T-helper 17 cell (primary cell): ENCODE results near the gene TNFRSF12A. TPM values are rescaled to one million over a fixed set of nuclear protein-coding genes. Genes with fewer than 3 reads are reported as not detected.

ENCODE experiments used
- ATAC-seq: fragments of 150-1000 bp; cut with Tn5 transposase; 2 replicates; pipeline ENCODE4 v1.10.0; 2021; ENCODE audit warnings: mild to moderate bottlenecking, moderate library complexity
- DNase-seq, 3 donors: peaks; one replicate each; pipeline versions ENCODE4 v3.0.0 to v3.0.0-alpha.2; 2020 to 2021
- H3K9me3 ChIP-seq: one replicate; pipeline ENCODE4 v1.7.0; 2013; ENCODE audit warnings: low read length, mild to moderate bottlenecking; ENCODE audit not compliant: control insufficient read depth, poor library complexity, severe bottlenecking
- H3K27ac Mint-ChIP-seq: one replicate; pipeline ENCODE4 v1.8.0; 2022; ENCODE audit warnings: mild to moderate bottlenecking, moderate library complexity, mixed read lengths
- H3K27me3 Mint-ChIP-seq: one replicate; pipeline ENCODE4 v1.8.0; 2022; ENCODE audit warnings: mixed read lengths
- H3K36me3 Mint-ChIP-seq: one replicate; pipeline ENCODE4 v1.8.0; 2022; ENCODE audit warnings: low read depth, mixed read lengths
- H3K4me1 Mint-ChIP-seq: one replicate; pipeline ENCODE4 v1.8.0; 2022; ENCODE audit warnings: mild to moderate bottlenecking, mixed read lengths
- H3K4me3 Mint-ChIP-seq: one replicate; pipeline ENCODE4 v1.8.0; 2022; ENCODE audit warnings: mild to moderate bottlenecking, moderate library complexity, mixed read lengths
- total RNA-seq, 4 donors: library from RNA in 2 of 4; stranded (reverse) in 2 of 4; gene quantifications; one replicate each; pipeline ENCODE4 v1.2.3 and lab custom pipeline; 2022 to 2026

The TNFRSF12A gene
- total RNA-seq, 2 donors from 2014 or later, result 0.92 to 1.3 TPM

DNA sequence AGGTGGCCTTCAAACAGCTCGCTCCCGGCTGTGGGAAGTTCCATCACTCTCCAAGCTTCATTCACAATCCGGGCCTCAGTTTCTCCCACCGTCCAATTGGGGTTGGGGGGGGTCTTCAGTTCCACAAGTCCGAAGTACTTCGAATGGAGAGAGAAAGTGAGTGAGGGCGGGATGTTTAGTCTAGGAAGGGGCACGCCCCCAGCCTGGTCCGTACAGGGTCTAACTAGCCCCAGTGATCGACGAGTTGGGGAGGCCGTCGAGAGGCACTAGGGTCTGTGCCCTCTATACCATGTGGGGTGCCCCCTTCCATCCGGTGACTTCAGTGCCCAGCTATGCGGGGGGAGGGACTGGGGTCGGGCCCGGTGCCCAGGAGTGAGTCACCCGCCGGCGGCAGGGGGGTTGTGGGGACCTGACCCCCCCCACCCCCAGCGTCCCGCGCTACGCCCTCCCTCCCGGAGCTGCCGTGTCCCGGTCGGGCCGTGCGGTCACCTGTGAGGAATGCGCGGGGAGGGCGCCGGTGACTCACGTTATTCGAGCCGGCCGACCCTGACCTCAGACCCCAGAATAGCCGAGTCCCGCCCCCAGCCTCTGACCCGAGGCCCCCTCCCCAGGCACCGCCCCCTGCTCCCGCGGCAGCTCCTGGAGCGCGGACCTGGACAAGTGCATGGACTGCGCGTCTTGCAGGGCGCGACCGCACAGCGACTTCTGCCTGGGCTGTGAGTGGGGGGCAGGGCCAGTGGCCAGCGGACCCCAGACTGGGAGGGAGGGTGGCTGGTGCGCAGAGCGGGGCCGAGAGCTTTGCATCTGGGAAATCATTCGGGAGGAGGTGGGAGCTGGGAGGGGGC lies 658 bp downstream of the TNFRSF12A start:
- ATAC-seq, result no peak
- peak overlapping the region; percentile 86 for H3K27ac Mint-ChIP-seq

DNA sequence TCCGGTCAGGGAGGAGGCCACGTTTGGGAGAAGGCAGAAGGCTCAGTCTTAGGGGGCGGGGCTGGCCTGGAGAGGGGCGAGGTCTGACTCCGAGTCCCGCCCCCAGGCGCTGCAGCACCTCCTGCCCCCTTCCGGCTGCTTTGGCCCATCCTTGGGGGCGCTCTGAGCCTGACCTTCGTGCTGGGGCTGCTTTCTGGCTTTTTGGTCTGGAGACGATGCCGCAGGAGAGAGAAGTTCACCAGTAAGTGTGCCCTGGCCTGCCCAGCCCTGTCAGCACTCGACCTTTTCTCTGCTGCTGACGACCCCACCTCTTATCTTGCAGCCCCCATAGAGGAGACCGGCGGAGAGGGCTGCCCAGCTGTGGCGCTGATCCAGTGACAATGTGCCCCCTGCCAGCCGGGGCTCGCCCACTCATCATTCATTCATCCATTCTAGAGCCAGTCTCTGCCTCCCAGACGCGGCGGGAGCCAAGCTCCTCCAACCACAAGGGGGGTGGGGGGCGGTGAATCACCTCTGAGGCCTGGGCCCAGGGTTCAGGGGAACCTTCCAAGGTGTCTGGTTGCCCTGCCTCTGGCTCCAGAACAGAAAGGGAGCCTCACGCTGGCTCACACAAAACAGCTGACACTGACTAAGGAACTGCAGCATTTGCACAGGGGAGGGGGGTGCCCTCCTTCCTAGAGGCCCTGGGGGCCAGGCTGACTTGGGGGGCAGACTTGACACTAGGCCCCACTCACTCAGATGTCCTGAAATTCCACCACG lies 1.5 kb downstream of the TNFRSF12A start:
- Mint-ChIP-seq H3K36me3 (no peaks in the 10 kb centered on the region), H3K27ac (peak overlapping the region; percentile 86), H3K4me3 (peak overlapping the region; percentile 91), H3K27me3 (no peaks in the 10 kb centered on the region), H3K4me1 (peaks cover 34% of the 10 kb centered on the region)
- no peaks in the 10 kb centered on the region for H3K9me3 ChIP-seq
- ATAC-seq, result peak; percentile 17
- peak; percentile 49 to 79 (median 58) for DNase-seq

More for the DNA sequence above, 658 bp downstream of the TNFRSF12A start:
- Mint-ChIP-seq H3K36me3 (no peaks in the 10 kb centered on the region), H3K4me3 (peak overlapping the region; percentile 91), H3K4me1 (peaks cover 34% of the 10 kb centered on the region), H3K27me3 (no peaks in the 10 kb centered on the region)
- DNase-seq, result peak in 2 of 3 donors; percentile 62 to 75
- no peaks in the 10 kb centered on the region for H3K9me3 ChIP-seq

DNA sequence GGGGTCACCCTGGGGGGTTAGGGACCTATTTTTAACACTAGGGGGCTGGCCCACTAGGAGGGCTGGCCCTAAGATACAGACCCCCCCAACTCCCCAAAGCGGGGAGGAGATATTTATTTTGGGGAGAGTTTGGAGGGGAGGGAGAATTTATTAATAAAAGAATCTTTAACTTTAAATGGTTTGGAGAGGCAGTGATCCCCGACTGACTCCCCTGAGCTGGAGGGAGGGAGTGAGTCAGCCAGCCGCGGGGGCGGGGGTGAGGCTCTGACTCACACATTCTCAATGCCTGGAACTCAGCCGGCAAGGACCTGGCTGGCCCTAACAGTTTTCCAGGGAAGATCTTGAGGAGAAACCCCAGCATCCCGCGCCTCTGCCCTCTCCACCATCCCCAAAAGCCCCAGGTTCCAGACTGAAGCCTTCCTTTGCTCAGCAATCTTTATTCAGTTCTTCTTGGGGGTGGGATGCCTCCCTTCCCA lies 2.1 kb downstream of the TNFRSF12A start:
- peak overlapping the region; percentile 86 for H3K27ac Mint-ChIP-seq

DNA sequence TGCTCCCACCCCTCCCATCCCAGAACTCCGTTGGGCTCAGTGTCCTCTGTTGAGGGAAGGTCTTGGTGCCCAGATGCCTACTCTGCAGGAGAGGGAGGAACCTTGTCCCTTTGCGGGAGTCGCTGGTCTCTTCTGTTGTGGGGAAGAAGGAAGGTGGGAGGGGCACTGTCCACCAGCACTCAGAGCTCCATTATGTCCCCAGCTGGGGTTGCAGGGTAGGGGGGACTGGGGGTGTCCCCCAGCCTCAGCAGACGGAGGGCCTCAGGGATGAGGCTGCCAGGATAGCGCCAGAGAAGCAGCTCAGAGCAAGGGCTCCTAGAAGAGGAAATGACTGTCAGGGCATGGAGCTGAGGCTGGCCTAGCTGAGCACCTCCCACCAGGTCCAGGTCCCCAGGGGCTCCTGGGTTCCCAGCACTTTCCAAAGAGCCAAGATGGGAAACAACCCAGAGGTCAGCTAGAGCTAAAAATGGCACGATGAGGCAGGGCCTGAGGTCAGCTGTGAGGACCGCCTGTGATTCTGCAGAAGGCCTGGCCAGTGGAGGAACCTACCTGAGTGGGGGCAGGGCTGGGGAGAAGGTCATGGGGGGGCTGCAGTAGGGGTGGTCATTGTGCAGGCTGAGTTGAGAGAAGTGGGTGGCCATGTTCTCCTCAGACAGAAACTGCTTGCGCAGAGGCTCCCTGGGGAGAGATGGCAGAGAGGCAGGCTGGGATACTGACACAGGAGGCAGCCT lies 2.7 kb downstream of the TNFRSF12A start:
- peak overlapping the region; percentile 90 for H3K4me3 Mint-ChIP-seq
- H3K4me1 Mint-ChIP-seq, result peaks cover 34% of the 10 kb centered on the region
- peak overlapping the region; percentile 86 for H3K27ac Mint-ChIP-seq
- H3K36me3 Mint-ChIP-seq, result no peaks in the 10 kb centered on the region
- DNase-seq (no peak), ATAC-seq (no peak)
- H3K9me3 ChIP-seq, result no peaks in the 10 kb centered on the region
- H3K27me3 Mint-ChIP-seq, result no peaks in the 10 kb centered on the region

More for the DNA sequence above, 2.1 kb downstream of the TNFRSF12A start:
- peak; percentile 47 to 72 (median 63) for DNase-seq
- Mint-ChIP-seq H3K27me3 (no peaks in the 10 kb centered on the region), H3K4me3 (peak overlapping the region; percentile 90), H3K36me3 (no peaks in the 10 kb centered on the region), H3K4me1 (peaks cover 34% of the 10 kb centered on the region)
- no peaks in the 10 kb centered on the region for H3K9me3 ChIP-seq
- no peak for ATAC-seq

DNA sequence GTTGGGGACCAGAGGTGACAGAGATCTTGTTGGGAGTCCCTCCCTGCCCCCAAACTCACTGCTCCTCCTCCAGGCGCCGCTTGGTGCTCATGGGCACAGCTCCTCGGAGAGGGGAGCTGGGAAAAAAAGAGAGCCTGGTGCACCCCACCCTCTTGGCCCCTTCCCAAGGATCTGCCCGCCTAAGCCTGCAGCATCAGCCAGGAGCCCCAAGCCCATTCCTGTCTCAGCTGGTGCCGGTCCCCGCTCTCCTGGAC lies 3.2 kb downstream of the TNFRSF12A start:
- DNase-seq, result no peak
- H3K36me3 Mint-ChIP-seq, result no peaks in the 10 kb centered on the region
- no peak for ATAC-seq
- no peaks in the 10 kb centered on the region for H3K27me3 Mint-ChIP-seq
- peak overlapping the region; percentile 90 for H3K4me3 Mint-ChIP-seq
- H3K27ac Mint-ChIP-seq, result peak overlapping the region; percentile 86
- H3K4me1 Mint-ChIP-seq, result peaks cover 34% of the 10 kb centered on the region
- no peaks in the 10 kb centered on the region for H3K9me3 ChIP-seq

DNA sequence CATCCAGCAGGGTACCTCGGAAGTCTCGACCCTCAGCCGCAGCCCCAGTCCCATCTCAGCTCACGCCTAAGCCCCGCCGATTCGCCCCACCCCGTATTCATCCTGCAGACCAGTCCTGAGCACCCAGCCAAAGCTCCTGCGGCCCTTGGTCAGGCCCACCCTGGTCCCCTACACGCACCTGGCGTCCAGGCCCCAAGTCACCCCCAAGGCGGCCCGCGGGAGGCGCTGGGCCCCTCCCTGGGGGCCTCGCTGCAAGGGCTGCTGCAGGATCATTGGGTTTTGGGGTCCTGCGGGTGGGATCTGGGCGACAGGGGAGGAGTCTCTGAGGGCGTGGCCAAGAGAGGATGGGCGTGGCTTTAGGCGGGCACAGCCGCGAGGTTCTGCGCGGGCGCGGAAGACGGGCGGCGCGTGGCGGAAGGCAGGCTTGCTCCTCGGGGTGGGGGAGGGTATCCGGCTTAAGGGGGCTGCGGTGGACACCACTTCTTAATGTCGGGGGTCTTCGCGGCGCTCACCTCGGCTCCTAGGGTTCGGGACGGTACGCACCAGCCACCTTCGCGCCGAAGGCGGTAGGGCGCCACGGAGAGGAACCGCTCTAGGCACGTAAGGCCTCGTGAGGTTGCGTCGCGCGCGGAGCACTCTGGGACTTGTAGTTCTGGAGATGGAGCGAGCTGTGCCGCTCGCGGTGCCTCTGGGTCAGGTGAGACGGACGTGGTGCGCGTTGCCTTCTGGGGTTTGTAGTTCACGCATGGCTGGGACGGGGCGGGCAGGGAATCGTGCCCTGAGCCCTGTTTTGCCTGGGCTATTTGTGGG lies 3.7 kb downstream of the TNFRSF12A start, which contains the start of the genes HCFC1R1 and THOC6:
HCFC1R1 (minus strand) TSS at position 274 of the 810 bp plus-strand sequence; CDS start at position 273, 1 bp downstream.
THOC6 (plus strand) TSS at position 367 of the 810 bp plus-strand sequence; CDS start at position 659, 292 bp downstream.
- Mint-ChIP-seq H3K27ac (peak within 1 kb of the TSS; percentile 86), H3K4me1 (peaks cover 36% of the 10 kb centered on the region), H3K27me3 (peaks cover 2% of the 10 kb centered on the region), H3K36me3 (no peaks in the 10 kb centered on the region), H3K4me3 (peak within 1 kb of the TSS; percentile 90)
- no peaks in the 10 kb centered on the region for H3K9me3 ChIP-seq
- DNase-seq (peak; percentile 89 to 90 (median 90)), ATAC-seq (peak; percentile 88)

DNA sequence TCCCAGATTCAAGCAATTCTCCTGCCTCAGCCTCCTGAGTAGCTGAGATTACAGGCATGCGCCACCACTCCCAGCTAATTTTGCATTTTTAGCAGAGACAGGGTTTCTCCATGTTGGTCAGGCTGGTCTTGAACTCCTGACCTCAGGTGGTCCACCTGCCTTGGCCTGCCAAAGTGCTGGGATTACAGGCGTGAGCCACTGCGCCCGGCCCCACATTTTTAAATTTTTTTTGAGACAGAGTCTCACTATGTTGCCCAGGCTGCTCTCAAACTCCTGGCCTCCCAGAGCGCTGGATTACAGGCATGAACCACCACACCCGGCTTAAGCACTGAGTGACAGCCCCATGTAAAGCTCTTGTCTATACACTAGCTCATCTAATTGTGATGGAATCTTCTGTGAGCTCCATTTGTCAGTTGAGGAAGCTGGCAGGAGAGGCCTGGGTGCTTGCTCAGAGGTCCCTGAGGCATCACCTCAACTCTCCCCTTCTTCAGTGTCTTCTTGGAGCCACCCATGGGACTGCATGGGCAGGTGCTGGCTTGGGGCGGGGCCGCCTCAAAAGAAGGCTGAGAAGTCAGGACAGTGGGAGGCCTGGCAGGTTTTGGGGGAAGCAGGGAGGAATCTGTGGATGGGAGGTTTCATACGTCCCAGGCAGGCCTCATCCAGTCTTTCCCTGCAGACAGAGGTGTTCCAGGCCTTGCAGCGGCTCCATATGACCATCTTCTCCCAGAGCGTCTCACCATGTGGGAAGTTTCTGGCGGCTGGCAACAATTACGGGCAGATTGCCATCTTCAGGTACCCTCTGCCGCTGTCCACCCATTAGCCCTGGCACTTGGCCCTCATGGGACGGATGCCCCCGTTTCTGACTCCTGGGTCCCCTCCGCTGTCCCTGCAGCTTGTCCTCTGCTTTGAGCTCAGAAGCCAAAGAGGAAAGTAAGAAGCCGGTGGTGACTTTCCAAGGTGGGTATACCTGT lies 5.1 kb downstream of the TNFRSF12A start:
- Mint-ChIP-seq H3K27me3 (peaks cover 14% of the 10 kb centered on the region), H3K36me3 (no peaks in the 10 kb centered on the region), H3K4me3 (peak overlapping the region; percentile 21), H3K27ac (no peak overlapping the region), H3K4me1 (peaks cover 39% of the 10 kb centered on the region)
- no peaks in the 10 kb centered on the region for H3K9me3 ChIP-seq
- ATAC-seq (no peak), DNase-seq (no peak)

DNA sequence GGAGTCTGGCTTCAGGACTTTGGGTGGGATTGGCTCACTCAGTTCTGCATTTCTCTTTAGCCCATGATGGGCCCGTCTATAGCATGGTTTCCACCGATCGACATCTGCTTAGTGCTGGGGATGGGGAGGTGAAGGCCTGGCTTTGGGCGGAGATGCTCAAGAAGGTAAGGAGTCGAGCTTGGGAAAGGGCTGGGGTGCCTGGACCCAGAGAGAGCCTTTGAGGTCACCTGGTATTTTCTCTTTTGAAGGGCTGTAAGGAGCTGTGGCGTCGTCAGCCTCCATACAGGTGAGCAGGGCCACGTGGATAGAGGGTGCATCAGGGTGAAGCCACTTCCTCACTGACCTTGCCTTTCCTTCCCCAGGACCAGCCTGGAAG lies 5.8 kb downstream of the TNFRSF12A start:
- Mint-ChIP-seq H3K4me1 (peaks cover 39% of the 10 kb centered on the region), H3K36me3 (no peaks in the 10 kb centered on the region), H3K27ac (no peak overlapping the region), H3K4me3 (no peak overlapping the region), H3K27me3 (peaks cover 15% of the 10 kb centered on the region)
- H3K9me3 ChIP-seq, result no peaks in the 10 kb centered on the region
- ATAC-seq (no peak), DNase-seq (no peak)

DNA sequence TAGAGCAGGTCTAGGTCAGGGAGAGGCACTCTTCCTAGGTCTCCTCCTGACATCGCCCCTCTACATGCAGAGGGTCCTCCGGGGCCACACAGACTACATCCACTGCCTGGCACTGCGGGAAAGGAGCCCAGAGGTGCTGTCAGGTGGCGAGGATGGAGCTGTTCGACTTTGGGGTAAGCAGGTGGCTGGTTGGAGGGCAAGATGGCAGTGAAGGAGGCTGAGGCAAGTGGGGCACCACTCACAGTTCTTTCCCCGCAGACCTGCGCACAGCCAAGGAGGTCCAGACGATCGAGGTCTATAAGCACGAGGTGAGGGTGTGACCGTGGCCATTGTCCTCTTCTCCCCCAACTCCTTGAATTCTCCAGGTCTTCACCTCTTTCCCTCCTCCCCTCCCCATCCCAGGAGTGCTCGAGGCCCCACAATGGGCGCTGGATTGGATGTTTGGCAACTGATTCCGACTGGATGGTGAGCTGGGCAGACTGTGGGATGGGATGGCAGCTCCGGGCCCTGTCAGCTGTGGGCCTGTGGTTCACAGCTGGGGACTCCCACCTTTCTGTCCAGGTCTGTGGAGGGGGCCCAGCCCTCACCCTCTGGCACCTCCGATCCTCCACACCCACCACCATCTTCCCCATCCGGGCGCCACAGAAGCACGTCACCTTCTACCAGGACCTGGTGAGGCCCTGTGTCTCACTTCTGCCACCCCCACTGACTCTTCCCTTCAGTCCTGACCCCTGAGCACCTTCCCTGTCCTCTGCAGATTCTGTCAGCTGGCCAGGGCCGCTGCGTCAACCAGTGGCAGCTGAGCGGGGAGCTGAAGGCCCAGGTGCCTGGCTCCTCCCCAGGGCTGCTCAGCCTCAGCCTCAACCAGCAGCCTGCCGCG lies 6.7 kb downstream of the TNFRSF12A start:
- Mint-ChIP-seq H3K27me3 (peaks cover 15% of the 10 kb centered on the region), H3K4me3 (no peak overlapping the region), H3K4me1 (peaks cover 34% of the 10 kb centered on the region), H3K27ac (no peak overlapping the region), H3K36me3 (no peaks in the 10 kb centered on the region)
- H3K9me3 ChIP-seq, result no peaks in the 10 kb centered on the region
- ATAC-seq (no peak), DNase-seq (no peak)

DNA sequence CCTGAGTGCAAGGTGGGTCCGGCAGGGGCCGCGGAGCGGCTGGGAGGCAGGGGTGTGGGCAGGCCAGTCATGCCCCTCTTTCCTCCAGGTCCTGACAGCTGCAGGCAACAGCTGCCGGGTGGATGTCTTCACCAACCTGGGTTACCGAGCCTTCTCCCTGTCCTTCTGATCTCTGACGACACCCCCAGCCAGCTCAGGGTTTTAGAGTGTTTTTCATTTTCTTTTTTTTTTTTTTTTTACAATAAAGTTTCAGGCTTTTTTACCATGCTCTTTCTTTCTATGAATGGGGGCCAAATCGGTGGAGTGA lies 7.3 kb downstream of the TNFRSF12A start:
- DNase-seq (no peak), ATAC-seq (no peak)
- Mint-ChIP-seq H3K36me3 (no peaks in the 10 kb centered on the region), H3K4me1 (peaks cover 28% of the 10 kb centered on the region), H3K27me3 (peaks cover 21% of the 10 kb centered on the region), H3K27ac (no peak overlapping the region), H3K4me3 (no peak overlapping the region)
- no peaks in the 10 kb centered on the region for H3K9me3 ChIP-seq
